HepG2 (cell line): Measurements from ENCODE around the gene GPR65. TPM values are rescaled to one million over a fixed set of nuclear protein-coding genes. Genes with fewer than 3 reads are reported as not detected.

ENCODE experiments used
- ASH2L ChIP-seq: fragments of 300-600, 200-600 bp; sonication (generic); IDR thresholded peaks from 2 replicates; pipeline ENCODE4 v1.7.0; 2017; ENCODE audit warnings: low read depth, mild to moderate bottlenecking, moderate library complexity, mixed read lengths, low read length; ENCODE audit not compliant: insufficient read length
- CREM ChIP-seq, 2 experiments: sonication (generic) in 1 of 2; formaldehyde crosslinking in 1 of 2; IDR thresholded peaks; 2 replicates each; pipeline versions ENCODE4 v1.4.0 to v1.6.1; 2016 to 2020; ENCODE audit warnings: antibody characterized with exemption in 1 of 2, mild to moderate bottlenecking in 1 of 2, missing genetic modification reagents in 1 of 2
- E2F1 ChIP-seq: sonication (generic); formaldehyde crosslinking; IDR thresholded peaks from 2 replicates; pipeline ENCODE4 v1.5.0; 2020; ENCODE audit warnings: missing genetic modification reagents
- HMG20B ChIP-seq: conservative IDR thresholded peaks from 2 replicates; pipeline ENCODE4 v1.6.1; 2016; ENCODE audit warnings: missing genetic modification reagents, missing compliant biosample characterization
- HOMEZ ChIP-seq: IDR thresholded peaks from 2 replicates; pipeline ENCODE4 v1.6.1; 2016; ENCODE audit warnings: low read depth
- KLF13 ChIP-seq: sonication (generic); formaldehyde crosslinking; IDR thresholded peaks from 2 replicates; pipeline ENCODE4 v1.4.0; 2020; ENCODE audit warnings: mild to moderate bottlenecking, missing genetic modification reagents
- MXI1 ChIP-seq: IDR thresholded peaks from 3 replicates; pipeline ENCODE4 v1.6.1; 2012; ENCODE audit warnings: low read depth, low read length, inconsistent platforms, borderline replicate concordance
- MYNN ChIP-seq: sonication (generic); formaldehyde crosslinking; IDR thresholded peaks from 2 replicates; pipeline ENCODE4 v1.4.0; 2020; ENCODE audit warnings: mild to moderate bottlenecking, low read depth, missing genetic modification reagents
- PAXIP1 ChIP-seq: sonication (generic); formaldehyde crosslinking; conservative IDR thresholded peaks from 2 replicates; pipeline ENCODE4 v1.4.0; 2020; ENCODE audit warnings: mild to moderate bottlenecking, missing genetic modification reagents, moderate library complexity
- PPARG ChIP-seq: conservative IDR thresholded peaks from 2 replicates; pipeline ENCODE4 v1.6.1; 2016; ENCODE audit warnings: missing biosample characterization, missing genetic modification reagents
- REST ChIP-seq, 2 experiments: IDR thresholded peaks; 2 replicates each; pipeline ENCODE4 v1.6.1; 2011 to 2012; ENCODE audit warnings: low read length in 2 of 2, borderline replicate concordance in 1 of 2, low read depth in 1 of 2, mild to moderate bottlenecking in 1 of 2, moderate library complexity in 1 of 2
- TOPORS ChIP-seq: sonication (generic); formaldehyde crosslinking; IDR thresholded peaks from 2 replicates; pipeline ENCODE4 v1.8.0; 2023; ENCODE audit warnings: mild to moderate bottlenecking, missing genetic modification reagents
- ZBTB46 ChIP-seq: sonication (generic); formaldehyde crosslinking; IDR thresholded peaks from 2 replicates; pipeline ENCODE4 v1.4.0; 2020; ENCODE audit warnings: mild to moderate bottlenecking, missing genetic modification reagents, borderline replicate concordance
- ZFP1 ChIP-seq: IDR thresholded peaks from 2 replicates; pipeline ENCODE4 v1.6.1; 2016
- ZNF607 ChIP-seq: sonication (generic); formaldehyde crosslinking; IDR thresholded peaks from 2 replicates; pipeline ENCODE4 v1.5.1; 2020; ENCODE audit warnings: missing genetic modification reagents, mild to moderate bottlenecking, borderline replicate concordance
- polyA plus RNA-seq, 8 experiments: library from polyadenylated mRNA; depleted of rRNA in 3 of 8; stranded (reverse) in 7 of 8; unstranded in 1 of 8; fragments of >200 nt; fragmentation: Illumina TruSeq in 4 of 8; extraction: Trizol in 4 of 8; gene quantifications; 2 replicates each; pipeline versions ENCODE4 v1.2.1 to v1.2.3, GENCODE V29; 2011 to 2016; ENCODE audit warnings: low read depth in 4 of 8, missing spikeins in 1 of 8, mixed read lengths in 1 of 8; ENCODE audit not compliant: insufficient read depth in 1 of 8
- total RNA-seq, 5 experiments: library from RNA; depleted of rRNA; stranded (reverse); fragments of >200 nt; fragmentation: Illumina TruSeq; extraction: Trizol; gene quantifications; 2 replicates each; pipeline ENCODE4 v1.2.3, GENCODE V29; 2016; ENCODE audit warnings: low read depth in 1 of 5

Gene GPR65
- total and polyA plus RNA-seq, 2 of the 13 experiments (the other 11 are each of a cell fraction or from before 2014, with no cell fraction given): not detected

GRCh38 chr14:88043529-88044443, 38.9 kb downstream of the GPR65 start (continued):
- TF ChIP-seq ASH2L (peak; percentile 83), TOPORS (CRISPR knock-in tag) (no peak), MXI1 (no peak), MYNN (CRISPR knock-in tag) (no peak), E2F1 (CRISPR knock-in tag) (0 out of 2 replicates have a peak, but pooled peaks have one; percentile 28), HMG20B (CRISPR knock-in tag) (peak; percentile 85), ZNF607 (CRISPR knock-in tag) (peak; percentile 66; the same call in 1 of the 2 replicates), REST (IDR thresholded peaks at IDR 0.05; ENCODE audit: borderline replicate concordance in 1 of 2, low read depth in 1 of 2, low read length in 2 of 2) (0 out of 4 replicates have a peak, but pooled peaks of 1 of the 2 experiments have one; percentile 44), PPARG (CRISPR knock-in tag) (peak; percentile 99), PAXIP1 (CRISPR knock-in tag) (peak; percentile 96), KLF13 (CRISPR knock-in tag) (no peak), ZFP1 (peak; percentile 78; the same call in 1 of the 2 replicates), HOMEZ (peak; percentile 78; the same call in 1 of the 2 replicates), CREM (IDR thresholded peaks at IDR 0.05) (peak; percentile 92), CREM (CRISPR knock-in tag; IDR thresholded peaks at IDR 0.05) (no peak), ZBTB46 (CRISPR knock-in tag) (no peak)
